GM12878 (cell line): ENCODE results near the gene BCAT1. TPM values are rescaled to one million over a fixed set of nuclear protein-coding genes. Genes with fewer than 3 reads are reported as not detected.

Experiments used
- ATAC-seq: fragments of 200-7000 bp; cut with Tn5 transposase; 3 replicates; pipeline ENCODE4 v1.9.1; 2020; ENCODE audit warnings: mild to moderate bottlenecking, moderate library complexity
- BruUV-seq: library from RNA; stranded (reverse); fragments of 400-500 nt; replicated peaks from 2 replicates; lab custom pipeline; 2021; lab: Mats Ljungman, UMichigan
- CTCF ChIA-PET: fragments of 300-600 bp; sonication (Branson Sonifier 250); formaldehyde crosslinking; extraction: SDS; loops from one replicate; lab custom pipeline; 2021; ENCODE audit warnings: inconsistent platforms; lab: Yijun Ruan, JAX
- POLR2A ChIA-PET: fragments of 350-600 bp; formaldehyde crosslinking; extraction: SDS; loops from one replicate; lab custom pipeline; 2021; ENCODE audit warnings: inconsistent platforms; lab: Charles Lee
- RAD21 ChIA-PET: fragments of 300-600 bp; sonication (Branson Sonifier 250); formaldehyde crosslinking; loops from one replicate; lab custom pipeline; 2023; ENCODE audit warnings: antibody characterized with exemption; ENCODE audit not compliant: unreplicated experiment; lab: Charles Lee
- SMC1A ChIA-PET: fragments of 300-600 bp; sonication (Branson Sonifier 250); formaldehyde crosslinking; loops from one replicate; lab custom pipeline; 2023; ENCODE audit not compliant: unreplicated experiment, uncharacterized antibody; lab: Charles Lee
- DNase-seq: peaks from one replicate; pipeline ENCODE4 v3.0.0-alpha.2; 2011; ENCODE audit warnings: low read depth, low spot score
- FAIRE-seq: peaks from 3 replicates; lab custom pipeline; 2011; peaks lifted over from hg19 to GRCh38; lab: Jason Lieb, UNC
- H2AFZ ChIP-seq: 2 replicates; pipeline ENCODE4 v1.6.0; 2011; ENCODE audit warnings: low read depth, low read length, control low read depth; ENCODE audit not compliant: control insufficient read depth
- H3K27ac ChIP-seq: 2 replicates; pipeline ENCODE4 v1.5.1; 2011; ENCODE audit warnings: control low read depth; ENCODE audit not compliant: control insufficient read depth, insufficient read depth
- H3K27me3 ChIP-seq, 2 experiments: replicated peaks in 1 of 2; 2 replicates each; pipeline versions ENCODE4 v1.6.0 to v1.6.1; 2011; ENCODE audit warnings: low read length in 1 of 2; ENCODE audit not compliant: control insufficient read depth in 2 of 2, insufficient read depth in 2 of 2
- H3K36me3 ChIP-seq, 2 experiments: 2 replicates each; pipeline ENCODE4 v1.5.1; 2011; ENCODE audit warnings: low read length in 1 of 2; ENCODE audit not compliant: control insufficient read depth in 2 of 2, insufficient read depth in 2 of 2
- H3K4me1 ChIP-seq: 2 replicates; pipeline ENCODE4 v1.6.1; 2011; ENCODE audit warnings: mild to moderate bottlenecking, low read length, moderate library complexity, mixed read lengths; ENCODE audit not compliant: control insufficient read depth, insufficient read depth
- H3K4me2 ChIP-seq: 2 replicates; pipeline ENCODE4 v1.6.0; 2011; ENCODE audit warnings: control low read depth; ENCODE audit not compliant: control insufficient read depth, insufficient read depth
- H3K4me3 ChIP-seq: fragments of 200-600 bp; sonication (generic); 2 replicates; pipeline ENCODE4 v1.5.1; 2016
- H3K79me2 ChIP-seq: 2 replicates; pipeline ENCODE4 v1.6.0; 2011; ENCODE audit warnings: low read length; ENCODE audit not compliant: control insufficient read depth, insufficient read depth
- H3K9ac ChIP-seq: 2 replicates; pipeline ENCODE4 v1.8.0; 2011; ENCODE audit warnings: low read length, control low read depth, mixed read lengths; ENCODE audit not compliant: control insufficient read depth, insufficient read depth
- H3K9me3 ChIP-seq: replicated peaks from 3 replicates; pipeline ENCODE4 v1.5.1; 2011; ENCODE audit warnings: mild to moderate bottlenecking, low read length; ENCODE audit not compliant: control insufficient read depth, insufficient read depth
- H4K20me1 ChIP-seq: 2 replicates; pipeline ENCODE4 v1.6.0; 2011; ENCODE audit not compliant: control insufficient read depth, insufficient read depth
- GATAD2B ChIP-seq: fragments of 450-650 bp; conservative IDR thresholded peaks from 2 replicates; pipeline ENCODE4 v1.6.1; 2017; ENCODE audit warnings: low read depth, mild to moderate bottlenecking, moderate library complexity
- KLF5 ChIP-seq: fragments of 450-650 bp; IDR thresholded peaks from 2 replicates; pipeline ENCODE4 v1.6.1; 2014; ENCODE audit warnings: mild to moderate bottlenecking; ENCODE audit not compliant: partially characterized antibody
- NRF1 ChIP-seq: conservative IDR thresholded peaks from 2 replicates; pipeline ENCODE4 v1.6.1; 2011; ENCODE audit warnings: mild to moderate bottlenecking, low read depth, low read length, improper control_type of control experiment
- SMAD1 ChIP-seq: fragments of 450-650 bp; IDR thresholded peaks from 2 replicates; pipeline ENCODE4 v1.6.1; 2018; ENCODE audit warnings: mild to moderate bottlenecking, low read depth; ENCODE audit not compliant: partially characterized antibody
- ZBED1 ChIP-seq: IDR thresholded peaks from 2 replicates; pipeline ENCODE4 v1.6.1; 2016; ENCODE audit warnings: borderline replicate concordance
- WGBS: methylation state at CpG from one replicate; pipeline ENCODE4 v1.1.6; 2016; ENCODE audit warnings: low lambda C conversion rate; ENCODE audit not compliant: insufficient replicate concordance, insufficient coverage; ENCODE audit errors: missing lambda C conversion rate; 5-methylcytosine and 5-hydroxymethylcytosine counted together
- in situ Hi-C: fragments of 300-500 bp; cut with MboI; formaldehyde crosslinking; loops from 9 replicates; pipeline ENCODE4 v1.14.3; 2018; ENCODE audit warnings: mixed read lengths
- intact Hi-C: fragments of 100-400 bp; cut with micrococcal nuclease; formaldehyde crosslinking; loops from one replicate; pipeline ENCODE4 v1.14.2; 2022; ENCODE audit not compliant: unreplicated experiment
- polyA plus RNA-seq, 11 experiments: library from polyadenylated mRNA; depleted of rRNA in 4 of 11; unstranded in 6 of 11; stranded (reverse) in 5 of 11; fragments of >200 nt; fragmentation: Nextera tagmentation in 4 of 11; fragmentation: Illumina TruSeq in 1 of 11; extraction: Ambion mirVana in 4 of 11; extraction: Trizol in 1 of 11; gene quantifications; 1 replicate in 1 of 11; 2 replicates in 10 of 11; pipeline versions ENCODE4 v1.2.1 to v1.2.3, GENCODE V29; 2011 to 2016; ENCODE audit warnings: inconsistent platforms in 2 of 11, missing spikeins in 2 of 11, low read depth in 1 of 11
- total RNA-seq, 4 experiments: library from RNA; depleted of rRNA in 3 of 4; stranded (reverse); fragments of >200 nt in 3 of 4; fragmentation: Illumina TruSeq in 1 of 4; extraction: Trizol in 1 of 4; gene quantifications; 2 replicates each; pipeline versions ENCODE4 v1.2.1 to v1.2.3, GENCODE V29; 2013 to 2021
- TF ChIP-seq, protein P1 (sequence below), 3 experiments: IDR thresholded peaks in 2 of 3; conservative IDR thresholded peaks in 1 of 3; 2 replicates each; pipeline ENCODE4 v1.5.1; 2011; ENCODE audit warnings: low read depth in 3 of 3, low read length in 3 of 3, mild to moderate bottlenecking in 3 of 3, control low read depth in 2 of 3, moderate library complexity in 2 of 3, inconsistent platforms in 1 of 3, mixed read lengths in 1 of 3; ENCODE audit not compliant: control insufficient read depth in 2 of 3, insufficient read depth in 1 of 3; ENCODE audit errors: extremely low read depth in 1 of 3
- TF ChIP-seq, protein P2 (sequence below): fragments of 450-650 bp; IDR thresholded peaks from 2 replicates; pipeline ENCODE4 v1.6.1; 2018; ENCODE audit warnings: borderline replicate concordance, mild to moderate bottlenecking; ENCODE audit not compliant: partially characterized antibody

Gene BCAT1
- total and polyA plus RNA-seq, 10 of the 15 experiments (the other 5 are each of a cell fraction or from before 2014, with no cell fraction given): 26.2 to 187 (median 81.9) TPM

- TF ChIP-seq, protein P1, sequence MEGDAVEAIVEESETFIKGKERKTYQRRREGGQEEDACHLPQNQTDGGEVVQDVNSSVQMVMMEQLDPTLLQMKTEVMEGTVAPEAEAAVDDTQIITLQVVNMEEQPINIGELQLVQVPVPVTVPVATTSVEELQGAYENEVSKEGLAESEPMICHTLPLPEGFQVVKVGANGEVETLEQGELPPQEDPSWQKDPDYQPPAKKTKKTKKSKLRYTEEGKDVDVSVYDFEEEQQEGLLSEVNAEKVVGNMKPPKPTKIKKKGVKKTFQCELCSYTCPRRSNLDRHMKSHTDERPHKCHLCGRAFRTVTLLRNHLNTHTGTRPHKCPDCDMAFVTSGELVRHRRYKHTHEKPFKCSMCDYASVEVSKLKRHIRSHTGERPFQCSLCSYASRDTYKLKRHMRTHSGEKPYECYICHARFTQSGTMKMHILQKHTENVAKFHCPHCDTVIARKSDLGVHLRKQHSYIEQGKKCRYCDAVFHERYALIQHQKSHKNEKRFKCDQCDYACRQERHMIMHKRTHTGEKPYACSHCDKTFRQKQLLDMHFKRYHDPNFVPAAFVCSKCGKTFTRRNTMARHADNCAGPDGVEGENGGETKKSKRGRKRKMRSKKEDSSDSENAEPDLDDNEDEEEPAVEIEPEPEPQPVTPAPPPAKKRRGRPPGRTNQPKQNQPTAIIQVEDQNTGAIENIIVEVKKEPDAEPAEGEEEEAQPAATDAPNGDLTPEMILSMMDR (IDR thresholded peaks at IDR 0.05 in 2 of 3, conservative IDR thresholded peaks at IDR 0.05 in 1 of 3; ENCODE audit: control insufficient read depth in 2 of 3, extremely low read depth in 1 of 3, insufficient read depth in 1 of 3, low read depth in 3 of 3, low read length in 3 of 3): no peak
- TF ChIP-seq GATAD2B: no peak
- TF ChIP-seq ZBED1: no peak
- TF ChIP-seq, protein P2, sequence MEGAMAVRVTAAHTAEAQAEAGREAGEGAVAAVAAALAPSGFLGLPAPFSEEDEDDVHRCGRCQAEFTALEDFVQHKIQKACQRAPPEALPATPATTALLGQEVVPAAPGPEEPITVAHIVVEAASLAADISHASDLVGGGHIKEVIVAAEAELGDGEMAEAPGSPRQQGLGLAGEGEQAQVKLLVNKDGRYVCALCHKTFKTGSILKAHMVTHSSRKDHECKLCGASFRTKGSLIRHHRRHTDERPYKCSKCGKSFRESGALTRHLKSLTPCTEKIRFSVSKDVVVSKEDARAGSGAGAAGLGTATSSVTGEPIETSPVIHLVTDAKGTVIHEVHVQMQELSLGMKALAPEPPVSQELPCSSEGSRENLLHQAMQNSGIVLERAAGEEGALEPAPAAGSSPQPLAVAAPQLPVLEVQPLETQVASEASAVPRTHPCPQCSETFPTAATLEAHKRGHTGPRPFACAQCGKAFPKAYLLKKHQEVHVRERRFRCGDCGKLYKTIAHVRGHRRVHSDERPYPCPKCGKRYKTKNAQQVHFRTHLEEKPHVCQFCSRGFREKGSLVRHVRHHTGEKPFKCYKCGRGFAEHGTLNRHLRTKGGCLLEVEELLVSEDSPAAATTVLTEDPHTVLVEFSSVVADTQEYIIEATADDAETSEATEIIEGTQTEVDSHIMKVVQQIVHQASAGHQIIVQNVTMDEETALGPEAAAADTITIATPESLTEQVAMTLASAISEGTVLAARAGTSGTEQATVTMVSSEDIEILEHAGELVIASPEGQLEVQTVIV: no peak
Observed at GRCh38 chr12:24798335-24798734, 150.6 kb downstream of the BCAT1 start (continued).

DNA sequence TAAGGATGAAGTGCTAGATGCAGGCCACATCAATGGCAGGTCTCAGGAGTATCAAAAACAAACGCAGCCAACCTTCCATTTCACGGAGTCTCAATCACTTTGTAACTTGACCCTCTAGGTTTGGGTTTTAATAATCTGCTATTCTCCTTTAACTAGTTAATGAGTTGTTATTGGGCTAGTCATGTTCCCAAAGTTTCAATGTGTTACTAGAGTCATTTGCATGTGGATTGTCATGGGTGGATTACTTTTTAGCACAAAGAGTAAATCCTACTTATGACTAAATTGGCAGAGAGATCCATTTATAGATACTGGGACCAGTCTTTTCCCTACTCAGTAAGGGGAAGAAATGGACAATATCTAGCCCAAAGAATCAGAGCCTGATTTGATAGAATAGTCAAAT lies 151.0 kb downstream of the BCAT1 start:
- CTCF ChIA-PET: no interaction called here

More for the DNA sequence above, 151.0 kb downstream of the BCAT1 start:
- Histone ChIP-seq H4K20me1 (no peaks in the 10 kb centered on the region), H3K4me3 (no peak overlapping the region), H3K4me1 (peaks cover 11% of the 10 kb centered on the region), H3K27me3 (no peaks in the 10 kb centered on the region), H3K9ac (no peak overlapping the region), H3K27ac (no peak overlapping the region), H3K36me3 (no peaks in the 10 kb centered on the region), H3K4me2 (no peak overlapping the region), H3K79me2 (no peaks in the 10 kb centered on the region), H2AFZ (no peak overlapping the region), H3K9me3 (peaks cover under 1% of the 10 kb centered on the region; the same call in 2 of the 3 replicates)
- TF ChIP-seq SMAD1 (no peak), KLF5 (no peak), NRF1 (no peak)
- in situ Hi-C loops (no loop called here), intact Hi-C loops (loop anchor here (2.0 to 5.0 kb wide), 3 partner anchors 17 to 39 kb away; no protein-coding TSS in a partner anchor)
- no TSS peak for BruUV-seq
- FAIRE-seq (no peak), ATAC-seq (peak; percentile 14; the same call in 2 of the 3 replicates), DNase-seq (no peak)
- 42% methylated on average over 2 of the region's 2 CpGs for WGBS
- ChIA-PET RAD21 (no interaction called here), SMC1A (no interaction called here), POLR2A (no interaction called here)
